BJ (cell line): ENCODE data around the gene ANO4. TPM values are rescaled to one million over a fixed set of nuclear protein-coding genes. Genes with fewer than 3 reads are reported as not detected.

Experiments
- CTCF ChIA-PET: fragments of 350-600 bp; formaldehyde crosslinking; extraction: SDS; loops from one replicate; lab custom pipeline; 2021; ENCODE audit warnings: antibody characterized with exemption, inconsistent platforms; lab: Yijun Ruan, JAX
- POLR2A ChIA-PET: fragments of 300-600 bp; sonication (Branson Sonifier 250); formaldehyde crosslinking; extraction: SDS; loops from one replicate; lab custom pipeline; 2021; ENCODE audit warnings: antibody characterized with exemption; lab: Charles Lee
- DNase-seq: peaks from one replicate; pipeline ENCODE4 v3.0.0-alpha.2; 2011; ENCODE audit warnings: low read depth
- H3K27me3 ChIP-seq: 2 replicates; pipeline ENCODE4 v1.6.0; 2011; ENCODE audit warnings: low read length; ENCODE audit not compliant: control insufficient read depth, insufficient read depth
- H3K36me3 ChIP-seq: 2 replicates; pipeline ENCODE4 v1.5.1; 2011; ENCODE audit warnings: low read length; ENCODE audit not compliant: control insufficient read depth, insufficient read depth
- H3K4me3 ChIP-seq: 2 replicates; pipeline ENCODE4 v1.5.1; 2011; ENCODE audit warnings: low read depth, mild to moderate bottlenecking, control low read depth, low read length
- polyA plus RNA-seq: library from polyadenylated mRNA; depleted of rRNA; stranded (reverse); fragments of >200 nt; gene quantifications from 2 replicates; pipeline ENCODE4 v1.2.3, GENCODE V29; 2011
- TF ChIP-seq, protein P1 (sequence below): IDR thresholded peaks from 2 replicates; pipeline ENCODE4 v1.5.1; 2011; ENCODE audit warnings: low read depth, mild to moderate bottlenecking, control low read depth, inconsistent platforms, low read length, moderate library complexity; ENCODE audit not compliant: insufficient read depth

ANO4 gene
- polyA plus RNA-seq, 1 experiment = 7.1 TPM

DNA sequence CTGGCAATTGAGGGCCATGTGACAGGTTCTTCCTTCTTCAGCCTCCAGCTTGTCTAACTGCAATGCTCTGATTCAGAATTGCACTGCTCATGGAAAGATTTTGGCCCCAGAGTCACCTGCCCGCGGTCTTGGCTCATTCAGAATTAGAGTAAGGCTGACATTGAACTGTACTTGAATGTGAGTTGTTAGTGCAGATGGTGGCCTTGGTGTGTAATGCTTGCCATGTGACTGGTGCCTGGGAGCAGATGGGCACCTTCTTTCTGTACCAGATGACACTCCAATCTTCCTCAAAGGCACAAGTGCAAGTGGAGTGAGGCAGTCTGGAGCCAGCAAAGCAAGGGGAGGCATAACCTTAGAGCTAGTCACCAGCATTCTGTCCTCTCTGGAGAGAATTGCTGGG, 36.5 kb upstream of the ANO4 start:
- TF ChIP-seq, protein P1, sequence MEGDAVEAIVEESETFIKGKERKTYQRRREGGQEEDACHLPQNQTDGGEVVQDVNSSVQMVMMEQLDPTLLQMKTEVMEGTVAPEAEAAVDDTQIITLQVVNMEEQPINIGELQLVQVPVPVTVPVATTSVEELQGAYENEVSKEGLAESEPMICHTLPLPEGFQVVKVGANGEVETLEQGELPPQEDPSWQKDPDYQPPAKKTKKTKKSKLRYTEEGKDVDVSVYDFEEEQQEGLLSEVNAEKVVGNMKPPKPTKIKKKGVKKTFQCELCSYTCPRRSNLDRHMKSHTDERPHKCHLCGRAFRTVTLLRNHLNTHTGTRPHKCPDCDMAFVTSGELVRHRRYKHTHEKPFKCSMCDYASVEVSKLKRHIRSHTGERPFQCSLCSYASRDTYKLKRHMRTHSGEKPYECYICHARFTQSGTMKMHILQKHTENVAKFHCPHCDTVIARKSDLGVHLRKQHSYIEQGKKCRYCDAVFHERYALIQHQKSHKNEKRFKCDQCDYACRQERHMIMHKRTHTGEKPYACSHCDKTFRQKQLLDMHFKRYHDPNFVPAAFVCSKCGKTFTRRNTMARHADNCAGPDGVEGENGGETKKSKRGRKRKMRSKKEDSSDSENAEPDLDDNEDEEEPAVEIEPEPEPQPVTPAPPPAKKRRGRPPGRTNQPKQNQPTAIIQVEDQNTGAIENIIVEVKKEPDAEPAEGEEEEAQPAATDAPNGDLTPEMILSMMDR = no peak
- DNase-seq = no peak
- ChIA-PET CTCF (interaction anchor here (0.7 kb wide), 1 partner anchor 45 kb away, joined by 3 read pairs; no protein-coding TSS in a partner anchor), POLR2A (no interaction called here)
- Histone ChIP-seq H3K4me3 (no peak overlapping the region), H3K36me3 (no peaks in the 10 kb centered on the region), H3K27me3 (no peaks in the 10 kb centered on the region)

DNA sequence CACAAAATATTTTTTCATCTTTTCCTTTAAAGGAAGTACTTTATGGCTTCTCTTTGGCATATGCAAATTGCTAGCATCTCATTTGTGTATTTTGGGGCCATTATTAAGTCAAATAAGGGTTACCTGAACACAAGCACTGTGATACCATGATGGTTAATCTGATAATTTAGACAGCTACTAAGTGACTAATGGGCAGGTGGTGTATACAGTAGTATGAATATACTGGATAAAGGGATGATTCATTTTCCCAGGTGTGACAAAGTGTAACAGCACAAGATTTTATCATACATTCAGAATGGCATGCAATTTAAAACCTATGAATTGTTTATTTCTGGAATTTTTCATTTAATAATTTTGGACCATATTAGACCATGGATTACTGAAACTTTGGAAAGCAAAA, 27.2 kb upstream of the ANO4 start:
- TF ChIP-seq, protein P1 = no peak
- H3K4me3 ChIP-seq = no peak overlapping the region
- H3K27me3 ChIP-seq = no peaks in the 10 kb centered on the region
- ChIA-PET CTCF (interaction anchor here (0.8 kb wide), 1 partner anchor 13 kb away, joined by 3 read pairs; no protein-coding TSS in a partner anchor), POLR2A (no interaction called here)
- DNase-seq = no peak
- no peaks in the 10 kb centered on the region for H3K36me3 ChIP-seq

DNA sequence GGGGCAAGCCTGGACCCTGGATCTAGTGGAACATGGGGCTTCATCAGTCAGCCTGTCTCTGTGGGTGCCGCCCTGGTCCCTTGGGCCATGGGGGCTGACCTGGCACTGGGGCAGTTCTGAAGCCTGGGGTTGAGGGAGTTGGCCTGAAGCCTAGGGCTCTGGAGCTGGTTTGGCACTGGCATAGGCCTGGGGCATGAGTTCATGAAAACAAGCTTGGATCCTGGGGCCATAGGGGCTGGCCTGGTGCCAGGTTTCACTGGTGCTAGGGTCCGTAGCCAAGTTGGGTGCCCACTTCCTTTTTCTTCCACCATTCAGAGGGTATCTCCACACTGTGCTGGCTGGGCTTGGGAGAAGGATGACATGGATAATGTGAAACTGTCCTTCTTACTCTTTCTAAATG, 26.6 kb upstream of the ANO4 start:
- TF ChIP-seq, protein P1 = no peak
- ChIA-PET POLR2A (no interaction called here), CTCF (interaction anchor here (0.8 kb wide), 1 partner anchor 13 kb away, joined by 3 read pairs; no protein-coding TSS in a partner anchor)
- DNase-seq = no peak
- no peaks in the 10 kb centered on the region for H3K36me3 ChIP-seq
- H3K4me3 ChIP-seq = no peak overlapping the region
- no peaks in the 10 kb centered on the region for H3K27me3 ChIP-seq

DNA sequence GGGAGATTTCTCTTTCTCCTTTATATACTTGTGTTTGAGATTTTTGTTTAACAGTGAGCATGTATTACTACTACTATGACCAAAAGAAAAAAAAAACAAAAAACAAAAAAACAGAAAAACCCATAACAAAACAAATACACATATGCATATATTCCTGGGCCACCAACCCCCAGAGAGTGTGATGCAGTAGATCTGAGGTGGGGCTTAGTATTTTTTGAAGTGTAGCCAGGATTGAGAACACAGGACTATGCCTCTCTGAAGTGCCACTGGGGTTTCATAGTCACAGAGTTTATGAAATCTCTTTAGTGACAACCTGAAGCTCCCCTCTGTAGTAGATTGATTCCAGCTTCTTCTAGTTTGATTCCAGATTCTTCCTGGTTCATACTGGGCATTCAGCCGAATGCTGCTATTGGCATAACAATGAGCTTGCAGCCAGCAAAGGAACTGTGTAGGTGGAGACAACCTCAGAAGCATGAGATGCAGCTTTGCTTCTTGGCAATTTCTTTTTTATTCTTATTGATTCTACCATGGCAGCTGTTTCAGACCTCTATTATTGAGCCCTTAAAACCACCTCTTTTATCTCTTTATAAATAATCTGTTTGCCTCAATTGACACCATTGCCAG, 15.5 kb upstream of the ANO4 start:
- Histone ChIP-seq H3K36me3 (no peaks in the 10 kb centered on the region), H3K27me3 (no peaks in the 10 kb centered on the region), H3K4me3 (no peak overlapping the region)
- ChIA-PET CTCF (no interaction called here), POLR2A (no interaction called here)
- no peak for DNase-seq
- TF ChIP-seq, protein P1 = no peak

DNA sequence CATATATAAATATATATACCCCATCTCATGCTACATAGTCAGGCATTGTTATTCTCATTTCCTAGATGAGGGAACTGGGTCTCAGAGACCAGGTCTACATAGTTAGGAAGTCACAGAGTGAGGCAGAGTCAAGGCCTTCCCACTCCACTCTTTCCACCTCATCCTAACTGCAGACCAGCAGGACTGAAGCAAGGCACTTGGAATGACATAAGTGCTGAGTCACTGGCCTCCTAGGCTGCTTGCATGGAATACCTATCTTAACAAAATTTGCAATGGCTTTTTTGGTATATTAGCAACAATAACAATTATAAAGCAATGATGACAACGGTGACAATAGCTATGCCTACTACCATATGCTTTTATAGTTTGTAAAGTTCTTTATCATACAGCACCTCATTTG, 5.4 kb upstream of the ANO4 start:
- H3K4me3 ChIP-seq = no peak overlapping the region
- POLR2A ChIA-PET = no interaction called here
- TF ChIP-seq, protein P1 = no peak
- H3K27me3 ChIP-seq = no peaks in the 10 kb centered on the region
- CTCF ChIA-PET = no interaction called here
- H3K36me3 ChIP-seq = no peaks in the 10 kb centered on the region
- no peak for DNase-seq
